Mesenchymal stem cell (in vitro differentiated cells and primary cell): ENCODE measurements around the gene PLXNA2.

Experiments used
- DNase-seq: peaks from one replicate; pipeline ENCODE4 v3.0.0-alpha.2; 2013
- H2AFZ ChIP-seq: one replicate; pipeline ENCODE4 v1.6.1; 2013; ENCODE audit warnings: low read depth, mild to moderate bottlenecking, control low read depth, inconsistent platforms, low read length, moderate library complexity
- H2AK5ac ChIP-seq: 2 replicates; pipeline ENCODE4 v1.6.1; 2013; ENCODE audit warnings: low read length, moderate library complexity, mild to moderate bottlenecking, inconsistent platforms; ENCODE audit not compliant: severe bottlenecking
- H2BK120ac ChIP-seq: one replicate; pipeline ENCODE4 v1.6.1; 2013; ENCODE audit warnings: low read depth, mild to moderate bottlenecking, inconsistent platforms, low read length, moderate library complexity
- H2BK12ac ChIP-seq, 2 experiments: one replicate each; pipeline ENCODE4 v1.6.1; 2013; ENCODE audit warnings: inconsistent platforms in 2 of 2, low read length in 2 of 2, mild to moderate bottlenecking in 2 of 2, moderate library complexity in 2 of 2, control low read depth in 1 of 2
- H2BK15ac ChIP-seq: one replicate; pipeline ENCODE4 v1.6.1; 2013; ENCODE audit warnings: mild to moderate bottlenecking, low read depth, inconsistent platforms; ENCODE audit not compliant: poor library complexity, severe bottlenecking
- H2BK5ac ChIP-seq: 2 replicates; pipeline ENCODE4 v1.6.1; 2013; ENCODE audit warnings: low read depth, mild to moderate bottlenecking, low read length, control low read depth, inconsistent platforms; ENCODE audit not compliant: poor library complexity, severe bottlenecking
- H3K14ac ChIP-seq, 2 experiments: one replicate each; pipeline ENCODE4 v1.6.1; 2013; ENCODE audit warnings: inconsistent platforms in 2 of 2, low read length in 2 of 2, control low read depth in 1 of 2, mild to moderate bottlenecking in 1 of 2, moderate library complexity in 1 of 2
- H3K18ac ChIP-seq, 2 experiments: one replicate each; pipeline ENCODE4 v1.6.1; 2013; ENCODE audit warnings: inconsistent platforms in 2 of 2, low read length in 2 of 2, control low read depth in 1 of 2, low read depth in 1 of 2, mild to moderate bottlenecking in 1 of 2
- H3K23ac ChIP-seq, 2 experiments: one replicate each; pipeline ENCODE4 v1.6.1; 2013; ENCODE audit warnings: inconsistent platforms in 2 of 2, low read length in 2 of 2, mild to moderate bottlenecking in 2 of 2, moderate library complexity in 2 of 2, control low read depth in 1 of 2
- H3K27ac ChIP-seq: 2 replicates; pipeline ENCODE4 v1.5.1; 2013; ENCODE audit warnings: mild to moderate bottlenecking, moderate library complexity, low read length, control low read depth, inconsistent platforms; ENCODE audit not compliant: poor library complexity, severe bottlenecking
- H3K27me3 ChIP-seq, 2 experiments: 2 replicates each; pipeline versions ENCODE4 v1.6.1 to v1.7.0; 2013; ENCODE audit warnings: low read length in 2 of 2, mild to moderate bottlenecking in 2 of 2, moderate library complexity in 2 of 2, control low read depth in 1 of 2, inconsistent platforms in 1 of 2; ENCODE audit not compliant: control insufficient read depth in 1 of 2, insufficient read depth in 1 of 2
- H3K36me3 ChIP-seq, 2 experiments: 2 replicates each; pipeline versions ENCODE4 v1.6.1 to v1.7.0; 2013; ENCODE audit warnings: low read length in 2 of 2, control low read depth in 1 of 2, inconsistent platforms in 1 of 2, low read depth in 1 of 2, mild to moderate bottlenecking in 1 of 2; ENCODE audit not compliant: insufficient read depth in 2 of 2, control insufficient read depth in 1 of 2
- H3K4ac ChIP-seq, 2 experiments: one replicate each; pipeline ENCODE4 v1.6.1; 2013; ENCODE audit warnings: inconsistent platforms in 2 of 2, low read length in 2 of 2, mild to moderate bottlenecking in 2 of 2, moderate library complexity in 2 of 2, control low read depth in 1 of 2, low read depth in 1 of 2
- H3K4me1 ChIP-seq: 2 replicates; pipeline ENCODE4 v1.6.1; 2013; ENCODE audit warnings: low read depth, low read length, control low read depth; ENCODE audit not compliant: control insufficient read depth, insufficient read depth
- H3K4me2 ChIP-seq: 2 replicates; pipeline ENCODE4 v1.6.1; 2013; ENCODE audit warnings: low read length, mild to moderate bottlenecking, inconsistent platforms; ENCODE audit not compliant: poor library complexity, severe bottlenecking
- H3K4me3 ChIP-seq, 2 experiments: 2 replicates each; pipeline versions ENCODE4 v1.5.1 to v1.7.0; 2013; ENCODE audit warnings: low read length in 2 of 2, mild to moderate bottlenecking in 2 of 2, control low read depth in 1 of 2, low read depth in 1 of 2; ENCODE audit not compliant: insufficient read depth in 1 of 2
- H3K79me1 ChIP-seq: replicated peaks from 2 replicates; pipeline ENCODE4 v1.6.1; 2013; ENCODE audit warnings: mild to moderate bottlenecking, control low read depth, low read length, inconsistent platforms; ENCODE audit not compliant: poor library complexity, severe bottlenecking
- H3K9ac ChIP-seq: 2 replicates; pipeline ENCODE4 v1.7.0; 2013; ENCODE audit warnings: mild to moderate bottlenecking, low read length, moderate library complexity
- H3K9me3 ChIP-seq: 2 replicates; pipeline ENCODE4 v1.7.0; 2013; ENCODE audit warnings: mild to moderate bottlenecking, low read length; ENCODE audit not compliant: control insufficient read depth
- H4K8ac ChIP-seq: one replicate; pipeline ENCODE4 v1.6.1; 2013; ENCODE audit warnings: inconsistent platforms, mild to moderate bottlenecking, low read length, moderate library complexity
- H4K91ac ChIP-seq: one replicate; pipeline ENCODE4 v1.6.1; 2013; ENCODE audit warnings: mild to moderate bottlenecking, low read length, inconsistent platforms
- WGBS: methylation state at CpG from one replicate; pipeline ENCODE4 v1.1.7; 2013; ENCODE audit warnings: mixed read lengths; 5-methylcytosine and 5-hydroxymethylcytosine counted together

PLXNA2 gene

GRCh38 chr1:208154040-208154439 lies 90.1 kb downstream of the PLXNA2 start:
- H3K23ac ChIP-seq, result no peak overlapping the region
- no peak overlapping the region for H3K27ac ChIP-seq
- H3K9ac ChIP-seq, result no peak overlapping the region
- H3K4ac ChIP-seq, result no peak overlapping the region
- H3K18ac ChIP-seq, result no peak overlapping the region
- H4K91ac ChIP-seq, result no peak overlapping the region
- H2BK120ac ChIP-seq, result no peak overlapping the region
- no peak for DNase-seq
- no peaks in the 10 kb centered on the region for H3K79me1 ChIP-seq
- no peak overlapping the region for H2AFZ ChIP-seq
- H2BK12ac ChIP-seq, result no peak overlapping the region
- H3K4me3 ChIP-seq, result no peak overlapping the region
- no peak overlapping the region for H2AK5ac ChIP-seq
- no peaks in the 10 kb centered on the region for H3K9me3 ChIP-seq
- 78% methylated on average over 6 of the region's 7 CpGs for WGBS
- peaks cover 17% of the 10 kb centered on the region for H3K4me1 ChIP-seq
- no peak overlapping the region for H3K4me2 ChIP-seq
- no peak overlapping the region for H3K14ac ChIP-seq
- H3K36me3 ChIP-seq, result no peaks in the 10 kb centered on the region
- no peak overlapping the region for H2BK15ac ChIP-seq
- peaks cover 0 to 19% of the 10 kb centered on the region in 2 experiments for H3K27me3 ChIP-seq
- H2BK5ac ChIP-seq, result no peak overlapping the region
- H4K8ac ChIP-seq, result no peak overlapping the region

- no peak overlapping the region for H2BK5ac ChIP-seq
Observed at GRCh38 chr1:208153386-208153785, 90.8 kb downstream of the PLXNA2 start.

GRCh38 chr1:208151728-208152598 lies 92.2 kb downstream of the PLXNA2 start:
- Histone ChIP-seq H3K4me1 (peaks cover 11% of the 10 kb centered on the region), H3K27ac (no peak overlapping the region), H4K8ac (no peak overlapping the region), H3K4ac (no peak overlapping the region), H3K4me2 (no peak overlapping the region), H2BK120ac (no peak overlapping the region), H3K9ac (no peak overlapping the region), H2AK5ac (no peak overlapping the region), H3K18ac (no peak overlapping the region), H2AFZ (no peak overlapping the region), H3K4me3 (no peak overlapping the region), H2BK5ac (no peak overlapping the region), H2BK15ac (no peak overlapping the region), H3K23ac (no peak overlapping the region), H3K36me3 (no peaks in the 10 kb centered on the region), H4K91ac (no peak overlapping the region), H3K9me3 (no peaks in the 10 kb centered on the region), H3K27me3 (peaks cover 0 to 13% of the 10 kb centered on the region in 2 experiments), H2BK12ac (no peak overlapping the region), H3K79me1 (no peaks in the 10 kb centered on the region), H3K14ac (no peak overlapping the region)
- DNase-seq, result no peak
- WGBS, result 91% methylated on average over 7 of the region's 9 CpGs

More at GRCh38 chr1:208153386-208153785, 90.8 kb downstream of the PLXNA2 start:
- H2AFZ ChIP-seq, result no peak overlapping the region
- no peak overlapping the region for H3K4me2 ChIP-seq
- no peak overlapping the region for H3K9ac ChIP-seq
- no peak overlapping the region for H3K4ac ChIP-seq
- no peak overlapping the region for H3K14ac ChIP-seq
- peaks cover 0 to 19% of the 10 kb centered on the region in 2 experiments for H3K27me3 ChIP-seq
- H3K4me3 ChIP-seq, result no peak overlapping the region
- no peak overlapping the region for H2BK120ac ChIP-seq
- H3K23ac ChIP-seq, result no peak overlapping the region
- H3K9me3 ChIP-seq, result no peaks in the 10 kb centered on the region
- no peaks in the 10 kb centered on the region for H3K79me1 ChIP-seq
- no peak overlapping the region for H3K27ac ChIP-seq
- H2BK12ac ChIP-seq, result no peak overlapping the region
- H3K4me1 ChIP-seq, result peaks cover 12% of the 10 kb centered on the region
- no peak for DNase-seq
- WGBS, result 94% methylated on average over 6 of the region's 6 CpGs
- no peaks in the 10 kb centered on the region for H3K36me3 ChIP-seq
- H4K91ac ChIP-seq, result no peak overlapping the region
- no peak overlapping the region for H3K18ac ChIP-seq
- no peak overlapping the region for H4K8ac ChIP-seq
- H2BK15ac ChIP-seq, result no peak overlapping the region
- no peak overlapping the region for H2AK5ac ChIP-seq

- 58% methylated on average over 5 of the region's 6 CpGs for WGBS
- Histone ChIP-seq H3K14ac (no peak overlapping the region), H3K36me3 (no peaks in the 10 kb centered on the region), H3K27ac (no peak overlapping the region), H3K23ac (no peak overlapping the region), H2BK120ac (no peak overlapping the region), H3K4me1 (peaks cover 11% of the 10 kb centered on the region), H2BK15ac (no peak overlapping the region), H2AK5ac (peak overlapping the region; percentile 56), H3K9ac (no peak overlapping the region), H3K4me3 (no peak overlapping the region), H3K4ac (no peak overlapping the region), H4K91ac (no peak overlapping the region), H4K8ac (no peak overlapping the region), H2AFZ (no peak overlapping the region), H3K9me3 (no peaks in the 10 kb centered on the region), H3K79me1 (no peaks in the 10 kb centered on the region), H3K4me2 (no peak overlapping the region), H3K27me3 (peaks cover 0 to 13% of the 10 kb centered on the region in 2 experiments), H3K18ac (no peak overlapping the region), H2BK12ac (no peak overlapping the region), H2BK5ac (no peak overlapping the region)
- DNase-seq, result no peak
Observed at GRCh38 chr1:208150833-208151458, 93.2 kb downstream of the PLXNA2 start.
